Lower leg skin (tissue), 3 donors: Measurements from ENCODE around the gene TANC1.

Source experiments
- POLR2A ChIP-seq, 2 donors: fragments of 450-650 bp; IDR thresholded peaks; one replicate each; pipeline ENCODE4 v1.6.1; 2016 to 2017; ENCODE audit warnings: antibody characterized with exemption in 2 of 2, mild to moderate bottlenecking in 1 of 2, moderate library complexity in 1 of 2
- TF ChIP-seq, protein P1 (sequence below), 3 donors: fragments of 450-650 bp; IDR thresholded peaks; one replicate each; pipeline ENCODE4 v1.5.1; 2016; ENCODE audit warnings: antibody characterized with exemption in 3 of 3, mild to moderate bottlenecking in 3 of 3, moderate library complexity in 2 of 3

DNA sequence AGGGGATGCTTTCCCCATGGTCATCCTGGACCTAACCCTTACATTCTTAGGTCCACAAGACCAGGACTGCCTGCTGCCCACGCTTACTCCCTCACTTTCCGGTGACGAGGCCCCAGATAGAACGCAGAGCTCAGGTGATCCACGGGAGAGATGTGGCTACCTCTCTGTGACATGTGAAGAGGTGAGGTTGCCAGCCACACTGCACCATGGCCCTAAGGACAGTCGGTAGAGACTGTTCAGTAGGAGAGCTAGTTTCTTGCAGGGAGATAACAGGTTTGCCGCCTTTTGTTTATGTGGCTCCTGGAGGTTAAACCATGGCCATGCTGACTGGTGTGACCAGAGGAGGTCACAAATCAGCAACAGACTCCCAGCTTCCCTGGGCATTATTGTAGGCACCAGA is 246.7 kb downstream of the TANC1 start:
- TF ChIP-seq, protein P1, sequence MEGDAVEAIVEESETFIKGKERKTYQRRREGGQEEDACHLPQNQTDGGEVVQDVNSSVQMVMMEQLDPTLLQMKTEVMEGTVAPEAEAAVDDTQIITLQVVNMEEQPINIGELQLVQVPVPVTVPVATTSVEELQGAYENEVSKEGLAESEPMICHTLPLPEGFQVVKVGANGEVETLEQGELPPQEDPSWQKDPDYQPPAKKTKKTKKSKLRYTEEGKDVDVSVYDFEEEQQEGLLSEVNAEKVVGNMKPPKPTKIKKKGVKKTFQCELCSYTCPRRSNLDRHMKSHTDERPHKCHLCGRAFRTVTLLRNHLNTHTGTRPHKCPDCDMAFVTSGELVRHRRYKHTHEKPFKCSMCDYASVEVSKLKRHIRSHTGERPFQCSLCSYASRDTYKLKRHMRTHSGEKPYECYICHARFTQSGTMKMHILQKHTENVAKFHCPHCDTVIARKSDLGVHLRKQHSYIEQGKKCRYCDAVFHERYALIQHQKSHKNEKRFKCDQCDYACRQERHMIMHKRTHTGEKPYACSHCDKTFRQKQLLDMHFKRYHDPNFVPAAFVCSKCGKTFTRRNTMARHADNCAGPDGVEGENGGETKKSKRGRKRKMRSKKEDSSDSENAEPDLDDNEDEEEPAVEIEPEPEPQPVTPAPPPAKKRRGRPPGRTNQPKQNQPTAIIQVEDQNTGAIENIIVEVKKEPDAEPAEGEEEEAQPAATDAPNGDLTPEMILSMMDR (IDR thresholded peaks at IDR 0.05): no peak
- no peak for TF ChIP-seq POLR2A (IDR thresholded peaks at IDR 0.05)
